SU-DHL-6 (cell line): ENCODE data around the gene KIAA0319L.
A peak's percentile ranks its signal among the peaks of the same experiment; 100 is the strongest.

ENCODE experiments used
- CTCF ChIP-seq: fragments of 200-600 bp; sonication (generic); IDR thresholded peaks from one replicate; pipeline ENCODE4 v1.5.1; 2017; ENCODE audit warnings: antibody characterized with exemption, mild to moderate bottlenecking, low read length, moderate library complexity; ENCODE audit not compliant: insufficient read depth, poor library complexity, severe bottlenecking
- EZH2phosphoT487 ChIP-seq: fragments of 200-600 bp; sonication (generic), shearing (Covaris generic); conservative IDR thresholded peaks from 2 replicates; pipeline ENCODE4 v1.6.1; 2018; ENCODE audit warnings: mild to moderate bottlenecking, antibody characterized with exemption, low read length, moderate library complexity, mixed read lengths

GRCh38 chr1:35544976-35545375, 12.2 kb downstream of the KIAA0319L start:
- TF ChIP-seq CTCF (peak; percentile 15), EZH2phosphoT487 (no peak)
